AG09309 (cell line): ENCODE measurements around the gene TTC28.

Source experiments
- DNase-seq: peaks from one replicate; pipeline ENCODE4 v3.0.0-alpha.2; 2010; ENCODE audit warnings: low read depth
- H3K4me3 ChIP-seq: 2 replicates; pipeline ENCODE4 v1.5.1; 2011; ENCODE audit warnings: mild to moderate bottlenecking, low read depth, low read length, moderate library complexity; ENCODE audit not compliant: control insufficient read depth
- TF ChIP-seq, protein P1 (sequence below): IDR thresholded peaks from 2 replicates; pipeline ENCODE4 v1.5.1; 2011; ENCODE audit warnings: mild to moderate bottlenecking, low read depth, low read length, inconsistent platforms; ENCODE audit not compliant: insufficient read depth, control insufficient read depth; ENCODE audit errors: missing control alignments

The TTC28 gene

DNA sequence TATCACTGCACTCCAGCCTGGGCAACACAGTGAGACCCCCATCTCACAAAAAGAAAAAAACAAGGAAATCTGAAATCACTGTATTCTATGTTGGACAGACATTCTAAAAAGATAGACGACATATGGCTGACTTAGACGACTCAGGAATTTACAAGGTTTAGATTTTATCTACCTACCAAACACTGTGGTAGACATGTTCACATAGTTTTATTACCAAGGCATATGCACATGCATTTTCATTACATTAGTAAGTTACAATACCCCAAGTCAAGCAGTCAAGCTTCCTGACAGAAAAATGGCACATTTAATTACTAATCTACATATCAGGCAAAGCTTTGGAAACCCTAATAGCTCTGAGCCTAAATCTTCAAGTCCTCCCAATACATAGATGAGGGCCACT is 262.2 kb downstream of the TTC28 start:
- no peak for DNase-seq
- TF ChIP-seq, protein P1, sequence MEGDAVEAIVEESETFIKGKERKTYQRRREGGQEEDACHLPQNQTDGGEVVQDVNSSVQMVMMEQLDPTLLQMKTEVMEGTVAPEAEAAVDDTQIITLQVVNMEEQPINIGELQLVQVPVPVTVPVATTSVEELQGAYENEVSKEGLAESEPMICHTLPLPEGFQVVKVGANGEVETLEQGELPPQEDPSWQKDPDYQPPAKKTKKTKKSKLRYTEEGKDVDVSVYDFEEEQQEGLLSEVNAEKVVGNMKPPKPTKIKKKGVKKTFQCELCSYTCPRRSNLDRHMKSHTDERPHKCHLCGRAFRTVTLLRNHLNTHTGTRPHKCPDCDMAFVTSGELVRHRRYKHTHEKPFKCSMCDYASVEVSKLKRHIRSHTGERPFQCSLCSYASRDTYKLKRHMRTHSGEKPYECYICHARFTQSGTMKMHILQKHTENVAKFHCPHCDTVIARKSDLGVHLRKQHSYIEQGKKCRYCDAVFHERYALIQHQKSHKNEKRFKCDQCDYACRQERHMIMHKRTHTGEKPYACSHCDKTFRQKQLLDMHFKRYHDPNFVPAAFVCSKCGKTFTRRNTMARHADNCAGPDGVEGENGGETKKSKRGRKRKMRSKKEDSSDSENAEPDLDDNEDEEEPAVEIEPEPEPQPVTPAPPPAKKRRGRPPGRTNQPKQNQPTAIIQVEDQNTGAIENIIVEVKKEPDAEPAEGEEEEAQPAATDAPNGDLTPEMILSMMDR, result no peak
- no peak overlapping the region for H3K4me3 ChIP-seq

DNA sequence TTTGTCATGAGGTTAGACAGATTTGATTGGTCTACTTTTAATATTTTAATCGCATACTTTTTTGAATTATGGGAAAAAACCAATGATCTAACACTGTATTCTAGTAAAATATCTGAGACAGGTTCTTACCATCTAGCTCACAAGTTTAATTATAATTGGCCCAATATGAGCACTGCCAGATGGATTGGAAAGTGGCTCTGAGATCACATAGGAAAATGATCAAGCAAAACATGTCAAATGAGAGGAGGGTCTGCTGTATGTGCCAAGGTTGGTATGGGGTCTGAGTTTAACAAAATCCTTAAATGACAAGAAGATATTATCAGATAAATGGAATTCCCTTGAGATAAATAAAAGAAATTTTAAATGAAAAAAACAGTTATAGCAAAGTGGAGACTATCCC is 264.7 kb downstream of the TTC28 start:
- DNase-seq, result no peak
- TF ChIP-seq, protein P1, result no peak
- H3K4me3 ChIP-seq, result no peak overlapping the region

DNA sequence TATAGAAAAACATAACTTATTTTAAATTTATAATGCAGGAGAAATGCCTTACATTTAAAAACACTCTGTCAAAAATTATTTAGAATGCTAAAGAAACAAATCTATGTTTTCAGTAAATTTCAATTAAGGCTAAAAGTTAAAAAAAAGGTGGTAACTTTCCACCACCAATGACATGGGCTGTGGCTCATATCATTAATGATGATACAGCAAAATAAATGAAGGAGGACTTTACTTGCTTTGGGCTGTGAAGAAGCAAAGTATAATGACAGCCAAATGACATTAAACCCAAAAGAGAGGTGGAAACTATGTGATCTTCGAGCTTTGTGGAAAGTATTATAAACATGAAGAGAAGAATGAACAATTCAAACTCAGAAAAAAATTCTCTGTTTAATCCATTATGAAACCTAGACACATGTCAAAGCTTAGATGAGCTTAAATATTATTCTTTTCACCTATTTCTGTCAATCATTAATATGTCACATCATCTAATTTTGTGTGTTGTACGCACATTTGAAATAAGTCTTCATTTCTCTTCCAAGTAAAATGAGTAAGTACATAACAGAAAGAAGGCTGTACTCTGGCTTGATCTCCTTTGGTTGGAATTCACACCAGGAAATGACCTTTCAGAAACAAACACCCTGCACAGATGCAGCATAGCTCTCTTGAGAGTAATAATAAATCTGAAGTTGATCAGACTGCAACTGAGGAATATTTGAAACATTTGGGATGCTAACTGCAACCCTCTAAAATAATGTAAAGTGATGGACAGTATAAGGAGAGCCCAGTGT is 265.8 kb downstream of the TTC28 start:
- no peak for DNase-seq
- H3K4me3 ChIP-seq, result no peak overlapping the region
- TF ChIP-seq, protein P1, result no peak

DNA sequence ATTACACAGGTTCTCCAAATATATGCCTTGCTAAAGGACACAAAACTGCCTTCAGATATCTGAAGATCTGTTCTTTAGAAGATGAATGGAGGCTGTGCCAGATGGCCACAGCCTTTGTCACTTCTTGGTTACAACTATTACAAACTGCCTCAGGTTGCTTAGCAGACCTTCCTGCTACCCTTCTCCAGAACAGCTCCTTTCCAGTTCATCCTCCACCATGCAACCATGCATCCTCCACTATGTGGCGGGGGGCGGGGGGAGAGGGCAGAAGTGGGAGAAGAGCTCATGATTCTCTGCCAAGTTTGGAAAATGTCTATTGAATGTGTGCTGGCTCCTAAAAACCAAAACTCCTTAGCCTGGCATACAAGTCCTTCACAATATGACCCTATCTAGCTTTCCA is 267.5 kb downstream of the TTC28 start:
- no peak for DNase-seq
- H3K4me3 ChIP-seq, result no peak overlapping the region
- TF ChIP-seq, protein P1, result no peak

DNA sequence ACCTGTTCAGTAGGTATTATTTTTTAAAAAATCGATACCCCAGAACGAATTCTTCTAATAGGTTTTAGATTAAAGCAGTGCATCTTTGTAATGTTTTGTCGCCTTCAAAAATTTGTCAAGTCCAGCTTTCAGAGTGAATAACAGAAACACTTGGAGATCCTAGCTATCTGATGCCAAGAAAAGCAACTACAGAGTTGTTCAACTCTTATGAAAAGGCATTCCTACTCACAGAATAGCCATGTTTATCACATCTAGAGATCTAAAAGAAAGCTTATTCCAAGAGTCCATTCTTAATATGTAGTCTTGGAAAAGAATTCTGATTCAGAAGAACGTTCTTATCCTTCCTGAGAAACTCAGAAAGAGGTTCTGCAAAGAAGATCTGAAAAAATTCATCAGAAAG is 268.5 kb downstream of the TTC28 start:
- DNase-seq, result no peak
- H3K4me3 ChIP-seq, result no peak overlapping the region
- TF ChIP-seq, protein P1, result no peak

DNA sequence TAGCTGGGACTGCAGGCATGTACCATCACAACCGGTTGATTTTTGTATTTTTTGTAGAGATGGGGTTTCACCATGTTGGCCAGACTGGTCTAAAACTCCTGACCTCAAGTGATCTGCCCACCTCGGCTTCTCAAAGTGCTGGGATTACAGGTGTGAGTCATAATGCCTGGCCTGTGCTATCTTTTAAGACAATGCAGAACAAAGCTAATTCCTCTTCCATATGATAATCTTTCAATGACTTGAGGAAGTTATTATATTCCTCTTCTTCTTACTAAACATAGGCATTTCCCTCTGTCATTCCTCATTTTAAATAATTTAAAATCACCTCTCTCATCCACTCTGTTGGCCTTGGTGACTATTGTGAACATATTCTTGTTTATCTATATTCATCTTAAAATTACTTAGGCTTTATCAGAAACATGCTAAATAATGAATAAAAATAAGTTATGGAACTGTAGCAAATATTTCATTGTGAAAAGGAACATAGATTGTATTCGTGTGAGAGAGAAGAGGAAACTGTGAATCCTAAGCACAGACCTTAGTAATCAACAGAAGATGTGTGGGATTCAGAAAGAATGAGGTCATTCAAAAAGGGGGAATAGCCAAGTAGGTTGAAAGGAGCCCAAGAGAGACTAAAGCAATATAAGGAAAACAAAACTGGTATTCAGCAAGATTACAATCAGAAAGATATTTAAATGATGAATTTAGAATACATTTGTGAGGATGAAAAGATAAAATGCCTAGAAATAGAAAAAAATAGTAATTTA is 269.4 kb downstream of the TTC28 start:
- DNase-seq, result no peak
- TF ChIP-seq, protein P1, result no peak
- H3K4me3 ChIP-seq, result no peak overlapping the region
